Gastrocnemius medialis (tissue), 4 donors: Measurements from ENCODE around the gene C1orf174.

Experiments
- CTCF ChIP-seq, 5 experiments: fragments of 450-650 bp in 3 of 5; fragments of 200-600 bp in 2 of 5; sonication (generic) in 2 of 5; IDR thresholded peaks in 4 of 5; conservative IDR thresholded peaks in 1 of 5; 1 replicate in 4 of 5; 2 replicates in 1 of 5; pipeline ENCODE4 v1.5.1; 2016 to 2019; ENCODE audit warnings: antibody characterized with exemption in 5 of 5, mild to moderate bottlenecking in 3 of 5, moderate library complexity in 3 of 5
- POLR2A ChIP-seq, 2 donors: fragments of 450-650 bp; IDR thresholded peaks; one replicate each; pipeline ENCODE4 v1.6.1; 2017; ENCODE audit warnings: antibody characterized with exemption in 2 of 2, mild to moderate bottlenecking in 2 of 2, moderate library complexity in 2 of 2

DNA sequence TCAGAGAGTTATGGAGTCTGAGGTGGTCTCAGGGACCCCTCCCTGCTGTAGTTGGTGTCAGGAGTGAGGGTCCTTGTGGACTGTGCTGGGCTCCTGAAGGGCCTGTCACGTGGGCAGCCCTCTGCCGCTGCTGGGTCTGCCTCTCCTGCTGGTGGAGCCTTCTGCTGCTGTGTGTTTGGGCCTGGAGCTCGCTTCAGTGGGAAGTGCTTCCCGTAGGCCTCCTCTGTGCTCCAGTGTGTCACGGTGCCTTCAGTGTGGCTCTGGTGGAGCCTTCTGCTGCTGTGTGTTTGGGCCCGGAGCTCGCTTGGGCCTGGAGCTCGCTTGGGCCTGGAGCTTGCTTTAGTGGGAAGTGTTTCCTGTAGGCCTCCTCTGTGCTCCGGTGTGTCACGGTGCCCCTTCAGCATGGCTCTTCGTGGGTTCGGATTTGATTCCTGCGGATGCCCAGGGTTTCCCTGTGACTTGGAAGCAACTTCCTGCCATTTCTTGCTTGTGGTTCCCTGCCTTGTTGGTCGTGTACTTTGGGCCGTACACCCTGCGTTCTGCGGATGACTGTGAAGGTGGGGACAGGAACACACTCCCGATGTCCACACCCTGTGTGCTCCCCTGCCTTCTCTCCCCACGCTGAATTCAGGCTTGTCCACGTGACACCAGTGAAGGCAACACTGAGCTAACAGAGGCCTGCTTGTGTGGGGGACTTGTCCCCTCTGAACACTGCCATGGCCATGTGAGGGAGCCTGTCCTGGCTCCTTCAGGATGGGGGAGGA lies 19.5 kb downstream of the C1orf174 start:
- no peak for TF ChIP-seq CTCF (IDR thresholded peaks at IDR 0.05 in 4 of 5, conservative IDR thresholded peaks at IDR 0.05 in 1 of 5)
- no peak for TF ChIP-seq POLR2A (IDR thresholded peaks at IDR 0.05)
